CD4-positive, alpha-beta T cell (primary cell): ENCODE results near the gene SRC. TPM values are rescaled to one million over a fixed set of nuclear protein-coding genes. Genes with fewer than 3 reads are reported as not detected.

Experiments used
- ATAC-seq: fragments of 200-7000 bp; cut with Tn5 transposase; one replicate; pipeline ENCODE4 v1.10.0; 2022; ENCODE audit warnings: mild to moderate bottlenecking; ENCODE audit not compliant: poor library complexity
- CTCF ChIA-PET: fragments of 350-600 bp; sonication (Branson Sonifier 250); formaldehyde crosslinking; loops from one replicate; lab custom pipeline; 2021; ENCODE audit warnings: antibody characterized with exemption, inconsistent platforms; lab: Charles Lee
- POLR2A ChIA-PET: fragments of 350-600 bp; sonication (Branson Sonifier 250); formaldehyde crosslinking; loops from one replicate; lab custom pipeline; 2021; ENCODE audit warnings: antibody characterized with exemption, inconsistent platforms; lab: Charles Lee
- DNase-seq, 14 experiments: peaks; one replicate each; pipeline ENCODE4 v3.0.0-alpha.2; 2013 to 2020; ENCODE audit warnings: mixed read lengths in 2 of 14
- H3K27ac ChIP-seq, 2 donors: one replicate each; pipeline versions ENCODE4 v1.5.1 to v1.7.0; 2013; ENCODE audit warnings: low read length in 2 of 2, low read depth in 1 of 2, mild to moderate bottlenecking in 1 of 2
- H3K27me3 ChIP-seq, 2 experiments: 1 replicate in 1 of 2; 2 replicates in 1 of 2; pipeline versions ENCODE4 v1.6.1 to v1.7.0; 2013; ENCODE audit warnings: low read length in 2 of 2, control low read depth in 1 of 2, mild to moderate bottlenecking in 1 of 2, moderate library complexity in 1 of 2; ENCODE audit not compliant: insufficient read depth in 2 of 2, control insufficient read depth in 1 of 2
- H3K36me3 ChIP-seq: one replicate; pipeline ENCODE4 v1.6.1; 2013; ENCODE audit warnings: low read length, control low read depth; ENCODE audit not compliant: insufficient read depth
- H3K4me1 ChIP-seq: one replicate; pipeline ENCODE4 v1.6.1; 2013; ENCODE audit warnings: low read length, control low read depth; ENCODE audit not compliant: insufficient read depth
- H3K4me3 ChIP-seq: one replicate; pipeline ENCODE4 v1.5.1; 2013; ENCODE audit warnings: mild to moderate bottlenecking, low read length, moderate library complexity
- H3K9me3 ChIP-seq, 2 experiments: 1 replicate in 1 of 2; 2 replicates in 1 of 2; pipeline versions ENCODE4 v1.6.1 to v1.7.0; 2013; ENCODE audit warnings: low read length in 2 of 2, mild to moderate bottlenecking in 2 of 2, control low read depth in 1 of 2, moderate library complexity in 1 of 2; ENCODE audit not compliant: control insufficient read depth in 1 of 2, insufficient read depth in 1 of 2
- H3K27ac Mint-ChIP-seq: one replicate; pipeline ENCODE4 v1.8.0; 2020; ENCODE audit warnings: mixed read lengths
- H3K27me3 Mint-ChIP-seq: one replicate; pipeline ENCODE4 v1.8.0; 2021; ENCODE audit warnings: mixed read lengths
- H3K36me3 Mint-ChIP-seq: one replicate; pipeline ENCODE4 v1.8.0; 2021; ENCODE audit warnings: low read depth, mixed read lengths
- H3K4me1 Mint-ChIP-seq: one replicate; pipeline ENCODE4 v1.8.0; 2021; ENCODE audit warnings: low read depth, mixed read lengths
- H3K4me3 Mint-ChIP-seq: one replicate; pipeline ENCODE4 v1.8.0; 2020; ENCODE audit warnings: mild to moderate bottlenecking, mixed read lengths
- H3K9me3 Mint-ChIP-seq: one replicate; pipeline ENCODE4 v1.8.0; 2020; ENCODE audit warnings: mixed read lengths
- intact Hi-C, 2 experiments: fragments of 100-400 bp; cut with DNase I in 1 of 2; cut with micrococcal nuclease in 1 of 2; formaldehyde crosslinking; loops; one replicate each; pipeline versions ENCODE4 v1.15.1 to v1.9.0; 2023 to 2025; cut with DNase I, micrococcal nuclease
- total RNA-seq, 174 experiments: library from RNA in 2 of 174; stranded (reverse) in 2 of 174; gene quantifications; one replicate each; pipeline ENCODE4 v1.2.3 and lab custom pipeline; 2021 to 2026
- TF ChIP-seq, protein P1 (sequence below): fragments of 200-600 bp; IDR thresholded peaks from one replicate; pipeline ENCODE4 v1.8.0; 2022; ENCODE audit warnings: antibody characterized with exemption, mild to moderate bottlenecking

SRC gene
- total RNA-seq, 2 experiments from 2014 or later, result 2.5 to 3.1 TPM

DNA sequence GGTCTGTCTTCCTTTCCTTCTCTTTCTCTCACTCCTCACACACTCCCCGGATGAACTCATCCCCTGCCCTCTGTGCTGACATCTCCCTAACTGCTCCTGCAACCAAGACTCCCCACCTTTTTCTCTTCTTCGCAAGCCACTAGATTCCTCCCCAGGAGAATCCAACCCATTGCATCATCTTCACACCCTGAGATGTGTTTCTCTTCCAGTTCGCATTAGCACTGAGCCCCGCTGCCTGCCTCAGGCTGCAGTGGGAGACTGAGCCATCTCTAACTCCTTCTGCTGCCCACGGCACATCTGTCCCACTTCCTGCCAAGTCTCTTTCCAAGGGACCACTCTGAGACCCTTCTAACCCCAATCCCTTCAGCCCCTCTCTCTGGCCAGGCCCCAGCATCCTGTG, 107.9 kb downstream of the SRC start:
- Histone ChIP-seq H3K27ac (no peak overlapping the region), H3K4me3 (no peak overlapping the region), H3K27me3 (peaks cover 0 to 6% of the 10 kb centered on the region in 2 experiments), H3K36me3 (no peaks in the 10 kb centered on the region), H3K4me1 (no peaks in the 10 kb centered on the region), H3K9me3 (peaks cover 15 to 23% of the 10 kb centered on the region in 2 experiments)
- intact Hi-C loops, result no loop called here
- CTCF ChIA-PET, result no interaction called here
- no peak overlapping the region for H3K4me3 Mint-ChIP-seq
- TF ChIP-seq, protein P1, sequence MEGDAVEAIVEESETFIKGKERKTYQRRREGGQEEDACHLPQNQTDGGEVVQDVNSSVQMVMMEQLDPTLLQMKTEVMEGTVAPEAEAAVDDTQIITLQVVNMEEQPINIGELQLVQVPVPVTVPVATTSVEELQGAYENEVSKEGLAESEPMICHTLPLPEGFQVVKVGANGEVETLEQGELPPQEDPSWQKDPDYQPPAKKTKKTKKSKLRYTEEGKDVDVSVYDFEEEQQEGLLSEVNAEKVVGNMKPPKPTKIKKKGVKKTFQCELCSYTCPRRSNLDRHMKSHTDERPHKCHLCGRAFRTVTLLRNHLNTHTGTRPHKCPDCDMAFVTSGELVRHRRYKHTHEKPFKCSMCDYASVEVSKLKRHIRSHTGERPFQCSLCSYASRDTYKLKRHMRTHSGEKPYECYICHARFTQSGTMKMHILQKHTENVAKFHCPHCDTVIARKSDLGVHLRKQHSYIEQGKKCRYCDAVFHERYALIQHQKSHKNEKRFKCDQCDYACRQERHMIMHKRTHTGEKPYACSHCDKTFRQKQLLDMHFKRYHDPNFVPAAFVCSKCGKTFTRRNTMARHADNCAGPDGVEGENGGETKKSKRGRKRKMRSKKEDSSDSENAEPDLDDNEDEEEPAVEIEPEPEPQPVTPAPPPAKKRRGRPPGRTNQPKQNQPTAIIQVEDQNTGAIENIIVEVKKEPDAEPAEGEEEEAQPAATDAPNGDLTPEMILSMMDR, result no peak
- no peak for DNase-seq
- peaks cover 5% of the 10 kb centered on the region for H3K36me3 Mint-ChIP-seq
- H3K9me3 Mint-ChIP-seq, result peaks cover 28% of the 10 kb centered on the region
- no peak overlapping the region for H3K27ac Mint-ChIP-seq
- H3K27me3 Mint-ChIP-seq, result peaks cover 14% of the 10 kb centered on the region
- POLR2A ChIA-PET, result no interaction called here
- ATAC-seq, result no peak
- H3K4me1 Mint-ChIP-seq, result no peaks in the 10 kb centered on the region

DNA sequence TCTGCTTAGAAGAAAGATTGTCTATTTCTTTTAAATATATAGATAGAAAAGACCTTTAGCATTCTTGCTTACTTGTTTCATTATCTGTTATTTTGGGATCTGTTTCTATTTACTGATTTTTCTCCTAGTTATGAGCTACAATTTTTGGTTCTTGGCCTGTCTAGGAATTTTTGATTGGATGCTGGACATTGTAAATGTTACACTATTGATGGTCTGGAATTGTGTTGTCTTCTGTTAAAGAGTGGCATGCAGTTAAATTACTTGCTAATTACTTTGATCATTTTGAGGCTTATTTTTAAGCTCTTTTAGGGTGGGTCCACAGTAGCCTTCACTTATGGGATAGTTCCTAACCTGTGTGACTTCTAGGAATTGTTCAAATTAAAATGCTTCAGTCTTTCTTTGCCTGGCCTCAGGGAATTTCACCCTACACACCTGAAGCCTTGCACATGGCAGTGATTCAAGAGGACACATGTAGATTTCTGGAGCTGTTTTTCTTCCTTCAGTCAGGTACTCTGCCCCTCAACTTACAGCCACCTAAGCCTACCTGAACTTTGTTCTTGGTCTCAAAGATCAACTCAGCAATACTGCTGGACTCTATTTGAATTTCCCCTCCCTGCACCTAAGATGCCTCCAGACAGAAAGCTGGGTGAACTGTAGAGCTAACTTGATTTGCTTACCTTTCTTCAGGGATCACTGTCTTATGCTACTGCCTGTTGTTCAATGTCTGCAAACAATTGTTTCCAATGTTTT, 108.9 kb downstream of the SRC start:
- no peak overlapping the region for H3K4me3 Mint-ChIP-seq
- TF ChIP-seq, protein P1, result no peak
- Histone ChIP-seq H3K27ac (no peak overlapping the region), H3K4me1 (no peaks in the 10 kb centered on the region), H3K36me3 (no peaks in the 10 kb centered on the region), H3K4me3 (no peak overlapping the region), H3K27me3 (peaks cover 0 to 6% of the 10 kb centered on the region in 2 experiments), H3K9me3 (peaks cover 15 to 23% of the 10 kb centered on the region in 2 experiments)
- peaks cover 14% of the 10 kb centered on the region for H3K27me3 Mint-ChIP-seq
- CTCF ChIA-PET, result no interaction called here
- no peak overlapping the region for H3K27ac Mint-ChIP-seq
- intact Hi-C loops, result no loop called here
- peaks cover 5% of the 10 kb centered on the region for H3K36me3 Mint-ChIP-seq
- H3K4me1 Mint-ChIP-seq, result no peaks in the 10 kb centered on the region
- DNase-seq, result no peak
- H3K9me3 Mint-ChIP-seq, result peaks cover 28% of the 10 kb centered on the region
- POLR2A ChIA-PET, result no interaction called here
- no peak for ATAC-seq

Other genes with a start within 250 kb of the SRC start
- 10 to 100 TPM; 62.8 to 65.8 TPM for gene RPN2, start 166.8 kb upstream of the SRC start, total RNA-seq
- 1 to 10 TPM; 1.1 to 1.2 TPM for gene MROH8, start 166.6 kb upstream of the SRC start, total RNA-seq
- not detected for gene GHRH, start 84.3 kb upstream of the SRC start, total RNA-seq
- 1 to 10 TPM; 3.5 to 4.2 TPM for gene MANBAL, start 56.5 kb upstream of the SRC start, total RNA-seq
- not detected for gene NNAT, start 175.1 kb downstream of the SRC start, total RNA-seq
- 10 to 100 TPM; 59.4 to 60.1 TPM for gene BLCAP, start 181.7 kb downstream of the SRC start, total RNA-seq